Cardiac muscle cell (in vitro differentiated cells and primary cell): ENCODE results near the gene LRRC8E. TPM values are rescaled to one million over a fixed set of nuclear protein-coding genes. Genes with fewer than 3 reads are reported as not detected.
A peak's percentile ranks its signal among the peaks of the same experiment; 100 is the strongest.

Experiments
- DNase-seq, 2 donors: peaks; one replicate each; pipeline versions ENCODE4 v3.0.0 to v3.0.0-alpha.2; 2010 to 2017; ENCODE audit warnings: low read depth in 1 of 2, low spot score in 1 of 2
- H3K27ac ChIP-seq: fragments of 200-600 bp; sonication (generic); 2 replicates; pipeline ENCODE4 v1.5.1; 2016
- H3K27me3 ChIP-seq: fragments of 200-600 bp; sonication (generic); 2 replicates; pipeline ENCODE4 v1.6.0; 2016; ENCODE audit warnings: control low read depth
- H3K36me3 ChIP-seq: fragments of 200-600 bp; sonication (generic); 2 replicates; pipeline ENCODE4 v1.5.1; 2016; ENCODE audit warnings: control low read depth
- H3K4me1 ChIP-seq: fragments of 200-600 bp; sonication (generic); 2 replicates; pipeline ENCODE4 v1.8.1; 2017; ENCODE audit warnings: low read depth, mild to moderate bottlenecking, mixed run types
- H3K4me3 ChIP-seq: fragments of 200-600 bp; sonication (generic); 2 replicates; pipeline ENCODE4 v1.5.1; 2016; ENCODE audit warnings: mild to moderate bottlenecking
- H3K9me3 ChIP-seq: fragments of 200-600 bp; sonication (generic); 2 replicates; pipeline ENCODE4 v1.5.1; 2017; ENCODE audit warnings: low read depth, mild to moderate bottlenecking, control low read depth
- polyA plus RNA-seq: library from polyadenylated mRNA; unstranded; fragments of >200 nt; fragmentation: Nextera tagmentation; extraction: Ambion mirVana; gene quantifications from 2 replicates; pipeline ENCODE4 v1.2.1, GENCODE V29; 2016
- total RNA-seq: library from RNA; depleted of rRNA; stranded (reverse); fragments of >200 nt; gene quantifications from 2 replicates; pipeline ENCODE4 v1.2.3, GENCODE V29; 2016
- TF ChIP-seq, protein P1 (sequence below): IDR thresholded peaks from 2 replicates; pipeline ENCODE4 v1.5.1; 2012; ENCODE audit warnings: low read depth, mild to moderate bottlenecking, low read length

LRRC8E gene
- 2.4 and 3.5 TPM in 2 replicates for total RNA-seq
- 1.3 TPM in 1 of 2 replicates, not detected in the other for polyA plus RNA-seq

DNA sequence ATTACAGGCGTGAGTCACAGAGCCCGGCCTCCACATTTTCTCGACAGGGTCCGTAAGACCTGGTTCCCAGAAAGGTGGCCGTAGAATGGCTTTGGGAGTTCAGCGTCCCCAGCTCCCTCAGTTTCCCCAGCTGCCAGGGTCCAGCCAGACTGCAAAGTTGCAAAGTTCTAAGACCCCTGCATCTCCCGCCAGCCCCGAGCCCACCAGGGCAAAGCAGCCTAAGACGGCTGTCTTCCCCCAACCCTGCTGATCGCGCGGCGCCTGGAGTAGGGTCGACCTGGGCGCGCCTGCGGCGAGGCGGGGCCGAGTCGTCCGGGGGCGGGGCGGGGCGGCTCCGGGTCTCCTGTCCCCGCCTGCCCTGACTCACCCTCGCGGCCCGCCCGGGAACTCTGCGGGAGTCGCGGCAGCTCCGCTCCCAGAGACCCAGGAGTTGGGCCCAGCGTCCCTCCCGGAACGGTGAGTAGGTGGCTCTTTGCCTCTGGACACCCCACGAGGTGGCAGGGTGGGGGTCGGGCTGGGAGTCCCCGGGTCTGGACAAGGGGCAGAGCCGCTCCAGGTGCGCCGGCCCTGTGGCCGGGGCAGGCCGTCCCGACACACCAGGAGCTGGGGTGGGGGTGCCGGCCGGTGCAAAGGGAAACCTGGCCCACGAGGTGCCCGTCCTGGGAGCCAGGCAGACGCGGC lies at the start of gene LRRC8E:
Gene LRRC8E, plus strand, starts transcription at position 366 of the 681 bp plus-strand sequence. CDS start 7,094 bp downstream, outside the sequence.
- DNase-seq, result peak; percentile 76
- TF ChIP-seq, protein P1, sequence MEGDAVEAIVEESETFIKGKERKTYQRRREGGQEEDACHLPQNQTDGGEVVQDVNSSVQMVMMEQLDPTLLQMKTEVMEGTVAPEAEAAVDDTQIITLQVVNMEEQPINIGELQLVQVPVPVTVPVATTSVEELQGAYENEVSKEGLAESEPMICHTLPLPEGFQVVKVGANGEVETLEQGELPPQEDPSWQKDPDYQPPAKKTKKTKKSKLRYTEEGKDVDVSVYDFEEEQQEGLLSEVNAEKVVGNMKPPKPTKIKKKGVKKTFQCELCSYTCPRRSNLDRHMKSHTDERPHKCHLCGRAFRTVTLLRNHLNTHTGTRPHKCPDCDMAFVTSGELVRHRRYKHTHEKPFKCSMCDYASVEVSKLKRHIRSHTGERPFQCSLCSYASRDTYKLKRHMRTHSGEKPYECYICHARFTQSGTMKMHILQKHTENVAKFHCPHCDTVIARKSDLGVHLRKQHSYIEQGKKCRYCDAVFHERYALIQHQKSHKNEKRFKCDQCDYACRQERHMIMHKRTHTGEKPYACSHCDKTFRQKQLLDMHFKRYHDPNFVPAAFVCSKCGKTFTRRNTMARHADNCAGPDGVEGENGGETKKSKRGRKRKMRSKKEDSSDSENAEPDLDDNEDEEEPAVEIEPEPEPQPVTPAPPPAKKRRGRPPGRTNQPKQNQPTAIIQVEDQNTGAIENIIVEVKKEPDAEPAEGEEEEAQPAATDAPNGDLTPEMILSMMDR, result no peak

DNA sequence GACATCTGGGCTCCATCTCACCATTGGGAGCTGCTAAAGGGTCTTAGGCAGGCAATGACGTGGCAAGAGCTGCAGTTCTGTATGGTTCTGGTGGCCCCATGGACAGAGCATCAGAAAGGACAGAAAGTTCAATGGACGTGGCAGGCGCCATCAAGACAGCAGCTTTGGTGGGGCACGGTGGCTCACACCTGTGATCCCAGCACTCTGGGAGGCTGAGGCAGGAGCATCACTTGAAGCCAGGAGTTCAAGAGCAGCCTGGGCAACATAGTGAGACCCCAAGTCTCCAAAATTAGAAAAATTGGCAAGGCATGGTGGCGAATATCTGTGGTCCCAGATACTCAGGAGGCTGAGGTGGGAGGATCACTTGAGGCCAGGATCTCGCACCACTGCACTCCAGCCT lies 48.8 kb upstream of the LRRC8E start:
- H3K27ac ChIP-seq, result no peak overlapping the region
- H3K9me3 ChIP-seq, result no peaks in the 10 kb centered on the region
- H3K4me1 ChIP-seq, result peaks cover 1% of the 10 kb centered on the region
- H3K4me3 ChIP-seq, result no peak overlapping the region
- no peaks in the 10 kb centered on the region for H3K27me3 ChIP-seq
- TF ChIP-seq, protein P1, result no peak
- DNase-seq, result no peak
- no peaks in the 10 kb centered on the region for H3K36me3 ChIP-seq

More for the DNA sequence above, at the start of gene LRRC8E:
- H3K27me3 ChIP-seq, result peaks cover 8% of the 10 kb centered on the region
- no peak within 1 kb of the TSS for H3K27ac ChIP-seq
- H3K4me3 ChIP-seq, result peak within 1 kb of the TSS; percentile 26
- no peaks in the 10 kb centered on the region for H3K9me3 ChIP-seq
- no peaks in the 10 kb centered on the region for H3K36me3 ChIP-seq
- H3K4me1 ChIP-seq, result no peaks in the 10 kb centered on the region

- Histone ChIP-seq H3K9me3 (no peaks in the 10 kb centered on the region), H3K36me3 (no peaks in the 10 kb centered on the region), H3K27ac (no peak overlapping the region), H3K4me3 (no peak overlapping the region), H3K27me3 (no peaks in the 10 kb centered on the region), H3K4me1 (peaks cover 13% of the 10 kb centered on the region)
- TF ChIP-seq, protein P1, result no peak
- no peak for DNase-seq
These were observed 47.7 kb upstream of the LRRC8E start for GRCh38 chr19:7840629-7841028.

DNA sequence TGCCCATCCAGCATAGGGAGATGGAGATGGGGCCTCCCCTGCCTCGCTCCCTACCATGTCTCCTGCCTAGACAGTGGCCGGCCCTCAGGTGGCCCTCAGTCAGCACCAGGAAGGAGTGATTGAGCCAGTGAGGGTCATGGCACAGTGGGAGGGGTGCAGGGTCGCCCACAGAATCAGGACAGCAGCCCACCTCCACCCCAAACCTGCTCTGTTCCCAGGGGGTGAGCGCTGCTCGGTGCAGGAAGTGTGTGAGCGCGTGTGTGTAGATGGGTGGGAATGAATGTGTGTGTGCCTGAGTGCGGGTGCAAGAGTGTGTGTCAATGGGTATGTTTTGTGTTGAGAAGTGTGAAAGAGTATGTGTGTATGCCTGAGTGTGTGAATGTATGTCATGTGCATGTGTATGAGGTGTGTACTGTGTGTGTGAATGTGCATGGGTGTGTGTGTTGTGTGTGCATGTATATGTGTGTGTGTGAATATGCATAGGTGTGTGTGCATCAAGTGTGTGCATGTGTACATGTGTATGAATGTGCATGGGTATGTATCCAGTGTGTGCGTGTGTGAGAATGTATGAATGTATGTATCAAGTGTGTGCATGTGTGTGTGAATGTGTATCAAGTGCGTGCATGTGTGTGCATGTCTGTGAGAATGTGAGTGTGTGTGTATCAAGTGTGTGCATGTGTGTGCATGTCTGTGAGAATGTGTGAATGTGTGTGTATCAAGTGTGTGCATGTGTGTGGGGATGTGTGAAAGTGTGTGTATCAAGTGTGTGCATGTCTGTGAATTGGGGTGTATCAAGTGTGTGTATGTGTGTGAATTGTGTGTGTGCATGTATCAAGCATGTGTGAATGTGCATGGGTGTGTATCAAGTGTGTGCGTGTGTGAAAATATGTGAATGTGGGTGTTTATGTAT lies 46.3 kb upstream of the LRRC8E start:
- TF ChIP-seq, protein P1, result no peak
- no peaks in the 10 kb centered on the region for H3K9me3 ChIP-seq
- DNase-seq, result no peak
- H3K4me1 ChIP-seq, result peaks cover 13% of the 10 kb centered on the region
- no peak overlapping the region for H3K27ac ChIP-seq
- no peaks in the 10 kb centered on the region for H3K27me3 ChIP-seq
- H3K36me3 ChIP-seq, result no peaks in the 10 kb centered on the region
- no peak overlapping the region for H3K4me3 ChIP-seq

GRCh38 chr19:7842661-7843294 lies 45.5 kb upstream of the LRRC8E start:
- Histone ChIP-seq H3K4me3 (no peak overlapping the region), H3K27ac (no peak overlapping the region), H3K36me3 (no peaks in the 10 kb centered on the region), H3K27me3 (no peaks in the 10 kb centered on the region), H3K9me3 (no peaks in the 10 kb centered on the region), H3K4me1 (peaks cover 13% of the 10 kb centered on the region)
- TF ChIP-seq, protein P1, result no peak
- no peak for DNase-seq
